WERI-Rb-1 (cell line): ENCODE data around the gene PABPN1.

Source experiments
- DNase-seq: peaks from one replicate; pipeline ENCODE4 v3.0.0-alpha.2; 2020
- H3K27ac ChIP-seq: fragments of 250-450 bp; sonication (Bioruptor Pico); 2 replicates; pipeline ENCODE4 v1.5.1; 2020; ENCODE audit warnings: mild to moderate bottlenecking, moderate library complexity
- H3K27me3 ChIP-seq: fragments of 250-450 bp; sonication (Bioruptor Pico); 2 replicates; pipeline ENCODE4 v1.5.1; 2021; ENCODE audit warnings: mild to moderate bottlenecking, low read depth, moderate library complexity; ENCODE audit not compliant: insufficient read depth, severe bottlenecking
- H3K36me3 ChIP-seq: fragments of 250-450 bp; sonication (Bioruptor Pico); 2 replicates; pipeline ENCODE4 v1.5.1; 2020; ENCODE audit warnings: mild to moderate bottlenecking, moderate library complexity
- H3K4me3 ChIP-seq: 2 replicates; pipeline ENCODE4 v1.5.1; 2011; ENCODE audit warnings: low read depth, mild to moderate bottlenecking, control low read depth, low read length
- H3K9me3 ChIP-seq: fragments of 250-450 bp; sonication (Bioruptor Pico); 2 replicates; pipeline ENCODE4 v1.5.1; 2021; ENCODE audit warnings: mild to moderate bottlenecking, moderate library complexity; ENCODE audit not compliant: severe bottlenecking
- CTCF ChIP-seq: IDR thresholded peaks from 2 replicates; pipeline ENCODE4 v1.5.1; 2011; ENCODE audit warnings: low read depth, mild to moderate bottlenecking, control low read depth, inconsistent platforms, low read length

Gene PABPN1

GRCh38 chr14:23356662-23357061, 35.4 kb downstream of the PABPN1 start:
- H3K27ac ChIP-seq: no peak overlapping the region
- no peak overlapping the region for H3K4me3 ChIP-seq
- H3K36me3 ChIP-seq: peaks cover 53% of the 10 kb centered on the region
- no peaks in the 10 kb centered on the region for H3K9me3 ChIP-seq
- no peaks in the 10 kb centered on the region for H3K27me3 ChIP-seq
- no peak for TF ChIP-seq CTCF
- DNase-seq: no peak

GRCh38 chr14:23357261-23357660, 36.0 kb downstream of the PABPN1 start:
- Histone ChIP-seq H3K36me3 (peaks cover 53% of the 10 kb centered on the region), H3K27me3 (no peaks in the 10 kb centered on the region), H3K4me3 (no peak overlapping the region), H3K27ac (no peak overlapping the region), H3K9me3 (no peaks in the 10 kb centered on the region)
- DNase-seq: no peak
- TF ChIP-seq CTCF: no peak

GRCh38 chr14:23358042-23358441, 36.8 kb downstream of the PABPN1 start:
- no peaks in the 10 kb centered on the region for H3K27me3 ChIP-seq
- peak overlapping the region; percentile 45 for H3K27ac ChIP-seq
- peaks cover 54% of the 10 kb centered on the region for H3K36me3 ChIP-seq
- no peak for DNase-seq
- H3K4me3 ChIP-seq: no peak overlapping the region
- TF ChIP-seq CTCF: no peak
- no peaks in the 10 kb centered on the region for H3K9me3 ChIP-seq

- no peak for TF ChIP-seq CTCF
- H3K9me3 ChIP-seq: no peaks in the 10 kb centered on the region
- H3K27me3 ChIP-seq: no peaks in the 10 kb centered on the region
- peak overlapping the region; percentile 45 for H3K27ac ChIP-seq
- no peak for DNase-seq
- no peak overlapping the region for H3K4me3 ChIP-seq
- H3K36me3 ChIP-seq: peaks cover 60% of the 10 kb centered on the region
Measured at GRCh38 chr14:23358553-23359166, 37.4 kb downstream of the PABPN1 start.

- Histone ChIP-seq H3K36me3 (peaks cover 65% of the 10 kb centered on the region), H3K4me3 (no peak overlapping the region), H3K27ac (peak overlapping the region; percentile 45), H3K27me3 (no peaks in the 10 kb centered on the region), H3K9me3 (no peaks in the 10 kb centered on the region)
- TF ChIP-seq CTCF: no peak
- no peak for DNase-seq
Measured at GRCh38 chr14:23359167-23359626, 37.9 kb downstream of the PABPN1 start.
